Measurements from ENCODE around the gene UQCRHL.

GRCh38 chr1:15786581-15786980 is 20.9 kb downstream of the UQCRHL start:
- TF ChIP-seq CTCF (IDR thresholded peaks at IDR 0.05 in 8 of 11, conservative IDR thresholded peaks at IDR 0.05 in 3 of 11) (no peak), POLR2AphosphoS5 (IDR thresholded peaks at IDR 0.05) (peak in 1 of 3 donors; percentile 20), POLR2A (IDR thresholded peaks at IDR 0.05) (no peak)

Measured in spleen (tissue), 7 donors.